ENCODE data around the gene STOX1. TPM values are rescaled to one million over a fixed set of nuclear protein-coding genes. Genes with fewer than 3 reads are reported as not detected.

STOX1 gene
- total and polyA plus RNA-seq, 2 donors (not counting 1 experiment from before 2014, with no cell fraction given) = under 0.01 to 0.05 TPM

DNA sequence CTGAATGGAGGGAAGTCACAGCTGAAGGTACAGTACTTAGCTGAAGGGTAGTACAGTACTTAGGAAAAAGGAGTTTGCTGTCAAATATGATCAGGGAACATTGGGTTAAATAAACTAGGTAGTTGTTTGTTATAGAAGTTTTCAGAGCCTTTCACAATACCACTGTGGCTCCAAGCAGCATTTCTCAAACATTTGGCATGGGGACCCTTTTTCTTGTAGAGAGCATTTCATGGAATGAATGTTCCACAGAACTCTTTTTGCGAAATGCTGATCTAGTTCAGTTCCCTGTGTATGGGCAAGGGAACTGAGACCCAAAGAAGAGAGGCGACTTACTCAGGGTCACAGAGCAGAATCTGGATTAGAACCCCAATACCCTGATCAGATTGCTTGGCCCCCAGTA, 42.3 kb downstream of the STOX1 start:
- no peak overlapping the region for H3K4me3 ChIP-seq (replicated peaks in 1 of 4; ENCODE audit: control extremely low read depth in 1 of 4, insufficient read depth in 1 of 4, low read depth in 3 of 4, low read length in 4 of 4)
- TF ChIP-seq, protein P1, sequence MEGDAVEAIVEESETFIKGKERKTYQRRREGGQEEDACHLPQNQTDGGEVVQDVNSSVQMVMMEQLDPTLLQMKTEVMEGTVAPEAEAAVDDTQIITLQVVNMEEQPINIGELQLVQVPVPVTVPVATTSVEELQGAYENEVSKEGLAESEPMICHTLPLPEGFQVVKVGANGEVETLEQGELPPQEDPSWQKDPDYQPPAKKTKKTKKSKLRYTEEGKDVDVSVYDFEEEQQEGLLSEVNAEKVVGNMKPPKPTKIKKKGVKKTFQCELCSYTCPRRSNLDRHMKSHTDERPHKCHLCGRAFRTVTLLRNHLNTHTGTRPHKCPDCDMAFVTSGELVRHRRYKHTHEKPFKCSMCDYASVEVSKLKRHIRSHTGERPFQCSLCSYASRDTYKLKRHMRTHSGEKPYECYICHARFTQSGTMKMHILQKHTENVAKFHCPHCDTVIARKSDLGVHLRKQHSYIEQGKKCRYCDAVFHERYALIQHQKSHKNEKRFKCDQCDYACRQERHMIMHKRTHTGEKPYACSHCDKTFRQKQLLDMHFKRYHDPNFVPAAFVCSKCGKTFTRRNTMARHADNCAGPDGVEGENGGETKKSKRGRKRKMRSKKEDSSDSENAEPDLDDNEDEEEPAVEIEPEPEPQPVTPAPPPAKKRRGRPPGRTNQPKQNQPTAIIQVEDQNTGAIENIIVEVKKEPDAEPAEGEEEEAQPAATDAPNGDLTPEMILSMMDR (conservative IDR thresholded peaks at IDR 0.05 in 1 of 2, IDR thresholded peaks at IDR 0.05 in 1 of 2; ENCODE audit: low read depth in 1 of 2, low read length in 2 of 2) = no peak
- no peak for TF ChIP-seq EZH2 (IDR thresholded peaks at IDR 0.05; ENCODE audit: low read length, missing control alignments)
- no peak overlapping the region for H3K9ac ChIP-seq (ENCODE audit: insufficient read depth, low read length)
- H3K79me2 ChIP-seq (ENCODE audit: control insufficient read depth, insufficient read depth, low read length) = no peaks in the 10 kb centered on the region
- no peaks in the 10 kb centered on the region for H4K20me1 ChIP-seq (ENCODE audit: control insufficient read depth, extremely low read depth, insufficient read depth, low read length)
- H3K27me3 ChIP-seq (ENCODE audit: control insufficient read depth, insufficient read depth, low read length) = no peaks in the 10 kb centered on the region
- peak in 1 of 2 donors; percentile 50 for DNase-seq (ENCODE audit: low read depth in 2 of 2)
- no peak overlapping the region for H3K4me2 ChIP-seq (ENCODE audit: extremely low read depth, insufficient read depth, low read length)
- no peak overlapping the region for H3K27ac ChIP-seq (ENCODE audit: insufficient read depth, low read length)
- no peaks in the 10 kb centered on the region for H3K36me3 ChIP-seq (ENCODE audit: control insufficient read depth, insufficient read depth, low read length)
- H3K4me1 ChIP-seq (ENCODE audit: control insufficient read depth, extremely low read depth, insufficient read depth, low read length) = peaks cover 5% of the 10 kb centered on the region
- H2AFZ ChIP-seq (ENCODE audit: low read length) = no peak overlapping the region
- H3K9me3 ChIP-seq (ENCODE audit: control insufficient read depth, insufficient read depth, low read depth, low read length) = no peaks in the 10 kb centered on the region

DNA sequence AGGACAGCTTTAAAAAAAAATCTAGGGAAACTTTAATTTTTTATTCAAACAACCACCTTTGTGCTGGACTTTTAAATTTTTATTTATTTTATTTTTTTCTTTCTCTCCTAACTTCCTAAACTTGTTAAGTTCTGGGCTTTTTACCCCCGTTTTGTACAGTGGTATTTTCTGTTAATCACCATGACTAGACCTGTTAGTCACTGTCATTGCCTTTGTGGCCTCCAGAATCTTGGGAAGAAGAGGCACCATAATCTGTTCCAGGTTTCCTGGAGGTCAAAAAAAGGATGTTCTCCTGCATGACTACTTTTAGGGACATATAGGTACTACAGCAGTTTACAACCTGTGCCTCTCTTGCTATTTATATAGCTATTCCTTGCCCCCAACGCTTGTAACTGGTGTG, 42.7 kb downstream of the STOX1 start:
- no peaks in the 10 kb centered on the region for H4K20me1 ChIP-seq (ENCODE audit: control insufficient read depth, extremely low read depth, insufficient read depth, low read length)
- H3K9ac ChIP-seq (ENCODE audit: insufficient read depth, low read length) = no peak overlapping the region
- no peak for DNase-seq (ENCODE audit: low read depth in 2 of 2)
- no peaks in the 10 kb centered on the region for H3K36me3 ChIP-seq (ENCODE audit: control insufficient read depth, insufficient read depth, low read length)
- no peaks in the 10 kb centered on the region for H3K79me2 ChIP-seq (ENCODE audit: control insufficient read depth, insufficient read depth, low read length)
- H3K27me3 ChIP-seq (ENCODE audit: control insufficient read depth, insufficient read depth, low read length) = no peaks in the 10 kb centered on the region
- H3K9me3 ChIP-seq (ENCODE audit: control insufficient read depth, insufficient read depth, low read depth, low read length) = no peaks in the 10 kb centered on the region
- H3K4me1 ChIP-seq (ENCODE audit: control insufficient read depth, extremely low read depth, insufficient read depth, low read length) = peaks cover 5% of the 10 kb centered on the region
- H3K27ac ChIP-seq (ENCODE audit: insufficient read depth, low read length) = no peak overlapping the region
- no peak overlapping the region for H3K4me3 ChIP-seq (replicated peaks in 1 of 4; ENCODE audit: control extremely low read depth in 1 of 4, insufficient read depth in 1 of 4, low read depth in 3 of 4, low read length in 4 of 4)
- H3K4me2 ChIP-seq (ENCODE audit: extremely low read depth, insufficient read depth, low read length) = no peak overlapping the region
- H2AFZ ChIP-seq (ENCODE audit: low read length) = no peak overlapping the region
- TF ChIP-seq EZH2 (IDR thresholded peaks at IDR 0.05; ENCODE audit: low read length, missing control alignments) = no peak
- TF ChIP-seq, protein P1 (conservative IDR thresholded peaks at IDR 0.05 in 1 of 2, IDR thresholded peaks at IDR 0.05 in 1 of 2; ENCODE audit: low read depth in 1 of 2, low read length in 2 of 2) = no peak

DNA sequence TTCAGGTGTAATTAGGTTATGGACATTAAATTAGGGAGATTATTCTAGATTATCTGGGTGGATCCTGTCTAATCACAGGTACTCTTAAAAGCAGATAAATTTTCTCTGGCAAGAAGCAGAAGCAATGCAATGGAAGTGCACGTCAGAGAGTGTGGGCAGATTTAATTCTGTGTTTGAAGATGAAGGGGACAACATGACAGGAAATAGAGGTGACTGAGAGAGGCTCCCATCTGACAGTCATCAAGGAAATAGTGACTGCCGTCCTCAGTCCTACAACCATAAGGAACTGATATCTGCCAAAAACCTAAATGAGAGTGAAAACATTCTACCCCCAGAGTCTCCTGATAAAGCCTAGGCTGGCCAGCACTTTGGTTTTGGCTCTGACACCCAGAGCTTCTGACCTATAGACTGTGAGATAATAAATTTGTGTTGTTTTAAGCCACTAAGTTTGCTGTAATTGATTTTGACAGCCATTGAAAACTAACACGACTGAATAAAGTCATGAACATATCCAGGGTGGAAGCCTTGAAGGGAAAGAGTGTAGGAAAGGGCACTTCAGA, 43.3 kb downstream of the STOX1 start:
- Histone ChIP-seq H3K27me3 (ENCODE audit: control insufficient read depth, insufficient read depth, low read length) (no peaks in the 10 kb centered on the region), H4K20me1 (ENCODE audit: control insufficient read depth, extremely low read depth, insufficient read depth, low read length) (no peaks in the 10 kb centered on the region), H3K79me2 (ENCODE audit: control insufficient read depth, insufficient read depth, low read length) (no peaks in the 10 kb centered on the region), H3K27ac (ENCODE audit: insufficient read depth, low read length) (no peak overlapping the region), H2AFZ (ENCODE audit: low read length) (no peak overlapping the region), H3K4me1 (ENCODE audit: control insufficient read depth, extremely low read depth, insufficient read depth, low read length) (peaks cover 5% of the 10 kb centered on the region), H3K4me2 (ENCODE audit: extremely low read depth, insufficient read depth, low read length) (no peak overlapping the region), H3K9me3 (ENCODE audit: control insufficient read depth, insufficient read depth, low read depth, low read length) (no peaks in the 10 kb centered on the region), H3K4me3 (replicated peaks in 1 of 4; ENCODE audit: control extremely low read depth in 1 of 4, insufficient read depth in 1 of 4, low read depth in 3 of 4, low read length in 4 of 4) (no peak overlapping the region), H3K9ac (ENCODE audit: insufficient read depth, low read length) (no peak overlapping the region), H3K36me3 (ENCODE audit: control insufficient read depth, insufficient read depth, low read length) (no peaks in the 10 kb centered on the region)
- TF ChIP-seq, protein P1 (conservative IDR thresholded peaks at IDR 0.05 in 1 of 2, IDR thresholded peaks at IDR 0.05 in 1 of 2; ENCODE audit: low read depth in 1 of 2, low read length in 2 of 2) = no peak
- no peak for TF ChIP-seq EZH2 (IDR thresholded peaks at IDR 0.05; ENCODE audit: low read length, missing control alignments)
- no peak for DNase-seq (ENCODE audit: low read depth in 2 of 2)
